Measurements from ENCODE around the gene PDE9A.

Gene PDE9A

GRCh38 chr21:42644223-42645208 lies 8.9 kb upstream of the PDE9A start:
- no peak for DNase-seq (ENCODE audit: low read depth)

- no peak for DNase-seq (ENCODE audit: low read depth)
These were observed 8.0 kb upstream of the PDE9A start for GRCh38 chr21:42645211-42646075.

- no peak for DNase-seq (ENCODE audit: low read depth)
These were observed 7.2 kb upstream of the PDE9A start for GRCh38 chr21:42646076-42646825.

- DNase-seq (ENCODE audit: low read depth) = no peak
These were observed 6.6 kb upstream of the PDE9A start for GRCh38 chr21:42646836-42647235.

- no peak for DNase-seq (ENCODE audit: low read depth)
These were observed 4.8 kb upstream of the PDE9A start for GRCh38 chr21:42648606-42649005.

GRCh38 chr21:42649122-42650032 lies 4.0 kb upstream of the PDE9A start:
- no peak for DNase-seq (ENCODE audit: low read depth)

GRCh38 chr21:42650033-42650370 lies 3.4 kb upstream of the PDE9A start:
- DNase-seq (ENCODE audit: low read depth) = no peak

- DNase-seq (ENCODE audit: low read depth) = no peak
These were observed 2.7 kb upstream of the PDE9A start for GRCh38 chr21:42650441-42651421.

GRCh38 chr21:42651515-42652401 lies 1.7 kb upstream of the PDE9A start:
- no peak for DNase-seq (ENCODE audit: low read depth)

GRCh38 chr21:42652527-42653230 lies 742 bp upstream of the PDE9A start:
- no peak for DNase-seq (ENCODE audit: low read depth)

GRCh38 chr21:42654179-42654912 lies 925 bp downstream of the PDE9A start:
- no peak for DNase-seq (ENCODE audit: low read depth)

- DNase-seq (ENCODE audit: low read depth) = no peak
These were observed 1.7 kb downstream of the PDE9A start for GRCh38 chr21:42654913-42655795.

GRCh38 chr21:42655796-42656770 lies 2.7 kb downstream of the PDE9A start:
- no peak for DNase-seq (ENCODE audit: low read depth)

GRCh38 chr21:42656872-42657271 lies 3.5 kb downstream of the PDE9A start:
- DNase-seq (ENCODE audit: low read depth) = no peak

GRCh38 chr21:42657676-42658319 lies 4.4 kb downstream of the PDE9A start:
- DNase-seq (ENCODE audit: low read depth) = no peak
